ENCODE results near the gene S1PR2.
"Not testable (repeated sequence)": the region's sequence is repeated elsewhere in the genome, so short reads cannot be mapped to it uniquely, and the experiment has no call there.

The S1PR2 gene

DNA sequence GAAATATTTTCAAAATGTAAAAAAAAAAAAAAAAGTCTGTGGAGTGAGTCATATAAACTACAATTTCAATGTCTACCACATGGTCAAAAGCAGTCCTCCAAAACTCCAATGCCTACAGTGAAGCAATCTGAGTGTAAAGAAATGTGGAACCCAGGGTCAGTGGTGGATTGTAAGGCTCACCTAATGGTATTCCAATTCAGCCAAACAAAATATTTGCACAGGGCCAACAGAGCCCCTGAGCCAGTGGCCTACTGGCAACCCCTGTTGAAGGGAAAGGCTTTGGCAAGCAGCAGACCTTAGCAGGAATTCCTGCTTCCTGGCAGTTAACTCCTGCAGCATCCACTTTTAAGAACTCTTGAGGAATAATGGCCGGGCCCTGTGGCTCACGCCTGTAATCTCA lies 39.8 kb downstream of the S1PR2 start:
- DNase-seq (ENCODE audit: low read depth in 3 of 3), result no peak

DNA sequence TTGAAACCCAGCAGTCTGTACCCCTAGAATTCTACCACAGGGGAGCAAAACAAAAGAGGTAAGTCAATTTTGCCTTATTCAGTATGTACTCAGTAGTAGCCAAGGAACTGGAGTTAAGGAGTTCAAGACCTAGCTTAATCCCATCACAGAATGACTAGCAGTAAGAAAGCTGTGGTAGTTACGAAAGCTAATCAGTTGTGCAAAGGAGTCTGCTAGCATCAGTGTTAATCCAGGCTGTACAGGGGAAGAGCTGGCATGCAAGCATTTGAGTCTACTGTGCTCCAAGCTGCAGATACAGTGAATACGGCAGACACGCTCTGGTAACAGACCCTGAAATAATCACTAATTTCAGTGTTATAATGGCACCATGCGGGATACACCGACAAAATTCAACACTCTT lies 41.1 kb downstream of the S1PR2 start:
- DNase-seq (ENCODE audit: low read depth in 3 of 3), result no peak

DNA sequence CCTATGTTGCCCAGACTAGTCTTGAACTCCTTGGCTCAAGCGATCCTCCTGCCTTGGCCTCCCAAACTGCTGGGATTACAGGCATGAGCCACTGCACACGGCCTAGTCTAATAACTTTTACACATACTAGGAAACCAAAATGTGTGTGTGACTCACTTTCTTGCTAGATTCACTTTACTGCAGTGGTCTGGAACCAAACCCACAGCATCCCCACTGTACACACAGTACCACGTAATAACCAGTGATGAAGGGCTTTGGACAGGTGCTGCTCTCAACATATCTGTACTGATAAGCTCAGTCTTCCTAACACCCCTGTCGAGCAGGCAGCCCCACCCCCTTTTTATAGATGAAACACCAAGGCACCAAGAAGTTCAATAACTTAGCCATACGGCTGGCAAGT lies 41.5 kb downstream of the S1PR2 start:
- DNase-seq (ENCODE audit: low read depth in 3 of 3), result no peak

DNA sequence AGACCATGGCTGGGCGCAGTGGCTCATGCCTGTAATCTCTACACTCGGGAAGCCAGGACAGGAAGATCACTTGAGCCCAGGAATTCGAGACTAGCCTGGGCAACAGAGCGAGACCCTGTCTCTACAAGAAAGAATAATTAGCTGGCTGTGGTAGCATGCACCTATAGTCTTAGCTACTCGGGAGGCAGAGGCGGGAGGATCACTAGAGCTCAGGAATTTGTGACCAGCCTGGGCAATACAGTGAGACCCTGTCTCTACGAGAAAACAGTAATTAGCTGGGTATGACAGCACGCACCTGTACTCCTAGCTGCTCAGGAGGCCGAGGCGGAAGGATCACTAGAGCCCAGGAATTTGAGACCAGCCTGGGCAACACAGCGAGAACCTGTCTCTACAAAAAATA lies 43.8 kb downstream of the S1PR2 start:
- no peak for DNase-seq (ENCODE audit: low read depth in 3 of 3)

DNA sequence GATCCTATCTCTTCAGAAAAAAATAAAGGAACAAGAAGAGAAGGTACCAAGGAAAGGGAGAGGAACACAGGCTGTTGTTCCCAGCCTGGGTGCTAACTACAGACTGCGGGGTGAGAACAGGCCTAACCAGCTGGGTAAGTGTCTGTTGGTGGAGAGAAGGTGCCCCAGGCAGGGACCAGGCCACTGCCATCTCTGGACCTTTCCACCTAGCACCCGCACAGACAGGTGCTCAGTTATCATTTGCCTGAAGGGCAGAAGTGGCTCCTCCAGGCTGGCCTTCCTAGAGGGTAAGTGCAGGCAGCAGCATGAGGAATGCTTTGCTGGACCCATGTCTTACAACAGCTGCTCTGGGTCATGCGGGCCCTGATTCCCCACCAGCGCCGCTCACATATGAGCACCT lies 46.5 kb downstream of the S1PR2 start:
- DNase-seq (ENCODE audit: low read depth in 3 of 3), result no peak

DNA sequence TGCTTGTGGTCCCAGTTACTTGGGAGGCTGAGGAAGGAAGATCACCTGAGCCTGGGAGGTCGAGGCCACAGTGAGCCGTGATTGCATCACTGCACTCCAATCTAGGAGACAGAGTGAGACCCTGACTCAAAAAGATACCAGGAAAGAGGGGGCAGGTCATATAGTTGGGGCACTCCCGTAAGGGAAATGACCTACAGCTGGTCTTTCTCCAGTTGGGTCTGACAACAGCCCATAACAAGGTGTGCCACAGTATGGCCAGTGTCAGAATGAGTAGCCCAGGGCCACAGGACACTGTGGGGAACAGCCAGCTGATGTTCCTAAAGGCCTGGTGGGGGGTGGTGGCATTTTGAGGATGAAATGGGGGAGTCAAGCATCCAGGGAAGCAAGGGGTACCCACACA lies 47.2 kb downstream of the S1PR2 start:
- no peak for DNase-seq (ENCODE audit: low read depth in 3 of 3)

DNA sequence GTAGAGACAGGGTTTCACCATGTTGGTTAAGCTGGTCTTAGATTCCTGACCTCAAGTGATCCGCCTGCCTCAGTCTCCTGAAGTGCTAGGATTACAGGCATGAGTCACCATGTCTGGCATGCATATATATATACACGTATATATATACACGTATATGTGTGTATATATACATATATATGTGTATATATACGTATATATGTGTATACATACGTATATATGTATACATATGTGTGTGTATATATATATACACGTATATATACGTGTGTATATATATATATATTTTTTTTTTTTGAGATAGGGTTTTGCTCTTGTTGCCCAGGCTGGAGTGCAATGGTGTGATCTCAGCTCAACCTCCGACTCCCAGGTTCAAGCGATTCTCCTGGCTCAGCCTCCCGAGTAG lies 48.3 kb downstream of the S1PR2 start:
- DNase-seq (ENCODE audit: low read depth in 3 of 3), result no peak

DNA sequence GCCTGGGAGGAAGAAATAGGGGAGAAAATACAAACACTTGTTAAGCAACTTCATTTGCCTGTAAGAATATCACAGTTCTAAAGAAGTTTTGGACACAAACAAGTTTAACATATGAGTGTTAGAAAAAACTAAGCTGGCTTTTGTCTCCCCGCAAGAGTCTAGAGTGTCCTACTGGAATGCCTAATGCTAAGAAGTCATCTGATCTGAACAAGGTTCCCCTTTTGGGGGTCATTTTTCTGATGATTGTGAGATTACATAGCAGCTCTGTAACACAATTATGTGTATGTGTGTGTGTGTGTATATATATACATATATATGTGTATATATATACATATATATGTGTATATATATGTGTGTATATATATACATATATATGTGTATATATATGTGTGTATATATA lies 49.1 kb downstream of the S1PR2 start:
- DNase-seq (ENCODE audit: low read depth in 3 of 3), result no peak

DNA sequence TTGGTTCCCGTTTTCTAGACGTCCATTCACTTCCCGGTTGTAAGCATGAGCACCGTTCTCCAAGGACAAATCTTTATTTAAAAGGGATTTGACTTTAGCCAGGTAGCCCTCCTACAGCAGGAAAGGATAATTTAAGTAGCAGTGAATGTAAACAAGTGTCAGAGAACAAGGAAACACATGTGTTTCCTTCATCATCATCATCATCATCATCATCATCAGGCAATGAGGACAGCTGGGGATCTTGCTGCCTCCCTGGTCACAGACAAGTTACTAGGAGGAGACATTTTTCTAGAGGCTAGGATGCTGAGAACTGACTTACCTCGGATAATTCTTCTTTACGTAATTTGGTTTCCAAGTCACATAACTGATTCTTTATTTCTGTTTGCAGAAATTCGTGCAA lies 50.7 kb downstream of the S1PR2 start:
- DNase-seq (ENCODE audit: low read depth in 3 of 3), result no peak

DNA sequence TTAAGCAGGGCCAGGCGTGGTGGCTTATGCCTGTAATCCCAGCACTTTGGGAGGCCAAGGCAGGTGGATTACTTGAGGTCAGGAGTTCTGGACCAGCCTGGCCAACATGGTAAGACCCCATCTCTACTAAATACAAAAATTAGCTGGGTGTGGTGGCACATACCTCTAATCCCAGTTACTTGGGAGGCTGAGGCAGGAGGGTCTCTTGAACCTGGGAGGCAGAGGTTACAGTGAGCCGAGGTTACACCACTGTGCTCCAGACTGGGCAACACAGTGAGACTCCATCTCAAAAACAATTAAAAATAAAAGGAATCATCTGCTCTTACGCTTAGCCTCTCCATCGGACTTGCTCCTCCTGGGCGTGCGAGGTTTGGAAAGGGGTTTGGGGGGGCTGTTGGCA lies 51.1 kb downstream of the S1PR2 start:
- not testable (repeated sequence) for DNase-seq (ENCODE audit: low read depth in 3 of 3)

DNA sequence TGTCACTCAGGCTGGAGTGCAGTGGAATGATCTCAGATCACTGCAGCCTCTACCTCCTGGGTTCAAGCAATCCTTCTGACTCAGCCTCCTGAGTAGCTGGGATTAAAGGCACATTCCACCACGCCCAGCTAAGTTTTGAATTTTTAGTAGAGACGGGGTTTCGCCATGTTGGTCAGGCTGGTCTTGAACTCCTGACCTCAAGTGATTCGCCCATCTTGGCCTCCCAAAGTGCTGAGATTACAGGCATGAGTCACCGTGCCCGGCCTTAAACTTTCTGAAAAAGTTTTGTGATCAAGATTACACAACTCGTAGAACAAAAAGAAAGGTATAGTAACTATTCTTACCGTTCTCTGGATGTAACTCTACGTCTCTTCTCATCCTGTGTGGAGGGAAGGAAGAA lies 57.6 kb downstream of the S1PR2 start:
- DNase-seq (ENCODE audit: low read depth in 3 of 3), result no peak

Measured in stimulated activated CD4-positive, alpha-beta T cell treated with anti-CD3 and anti-CD28 coated beads, TNF-alpha, amount 100 ng/mL, for 4 hours (primary cell).